OCI-LY7 (cell line): ENCODE results near the gene KIAA0930.

ENCODE experiments used
- CTCF ChIP-seq: fragments of 200-600 bp; sonication (generic); conservative IDR thresholded peaks from 2 replicates; pipeline ENCODE4 v1.5.1; 2014; ENCODE audit warnings: mild to moderate bottlenecking, antibody characterized with exemption, low read length, moderate library complexity, mixed read lengths
- EZH2phosphoT487 ChIP-seq: fragments of 200-600 bp; sonication (generic); IDR thresholded peaks from 2 replicates; pipeline ENCODE4 v1.6.1; 2018; ENCODE audit warnings: low read depth, borderline replicate concordance, mild to moderate bottlenecking, mixed run types, antibody characterized with exemption, low read length, moderate library complexity, mixed read lengths

GRCh38 chr22:45159652-45160462, 80.8 kb downstream of the KIAA0930 start:
- TF ChIP-seq CTCF (no peak), EZH2phosphoT487 (no peak)
